SK-N-SH treated with all-trans-retinoic acid at 6 μM for 48 hours (cell line): ENCODE measurements around the gene ZGRF1.

Experiments used
- ESRRG ChIP-seq: fragments of 250-450 bp; sonication (Bioruptor Pico); IDR thresholded peaks from 2 replicates; pipeline ENCODE4 v1.6.1; 2021; ENCODE audit warnings: mild to moderate bottlenecking
- GLIS3 ChIP-seq: fragments of 250-450 bp; sonication (Bioruptor Pico); IDR thresholded peaks from 2 replicates; pipeline ENCODE4 v1.5.0; 2020; ENCODE audit warnings: mild to moderate bottlenecking, moderate library complexity
- RARB ChIP-seq: fragments of 250-450 bp; sonication (Bioruptor Pico); IDR thresholded peaks from 2 replicates; pipeline ENCODE4 v1.8.0; 2021; ENCODE audit warnings: mild to moderate bottlenecking, moderate library complexity
- ZFP3 ChIP-seq: fragments of 250-450 bp; sonication (Bioruptor Pico); IDR thresholded peaks from 2 replicates; pipeline ENCODE4 v1.5.0; 2020; ENCODE audit warnings: mild to moderate bottlenecking, moderate library complexity
- ZFP30 ChIP-seq: fragments of 450-650 bp; formaldehyde crosslinking; IDR thresholded peaks from 2 replicates; pipeline ENCODE4 v1.5.0; 2022; ENCODE audit warnings: mild to moderate bottlenecking, moderate library complexity
- ZNF565 ChIP-seq: fragments of 450-650 bp; formaldehyde crosslinking; conservative IDR thresholded peaks from 2 replicates; pipeline ENCODE4 v1.5.0; 2020; ENCODE audit warnings: low read depth, mild to moderate bottlenecking, moderate library complexity
- ZNF70 ChIP-seq: fragments of 450-650 bp; formaldehyde crosslinking; IDR thresholded peaks from 2 replicates; pipeline ENCODE4 v1.5.0; 2020; ENCODE audit warnings: mild to moderate bottlenecking, moderate library complexity
- ZNF8 ChIP-seq: fragments of 450-650 bp; formaldehyde crosslinking; IDR thresholded peaks from 2 replicates; pipeline ENCODE4 v1.5.0; 2020; ENCODE audit warnings: mild to moderate bottlenecking, moderate library complexity
- TF ChIP-seq, protein P1 (sequence below): fragments of 250-450 bp; sonication (Bioruptor Pico); IDR thresholded peaks from 2 replicates; pipeline ENCODE4 v1.8.0; 2020; ENCODE audit warnings: mild to moderate bottlenecking, moderate library complexity, borderline replicate concordance
- TF ChIP-seq, protein P2 (sequence below): fragments of 250-450 bp; sonication (Bioruptor Pico); IDR thresholded peaks from 2 replicates; pipeline ENCODE4 v1.5.1; 2020; ENCODE audit warnings: low read depth, mild to moderate bottlenecking, moderate library complexity

DNA sequence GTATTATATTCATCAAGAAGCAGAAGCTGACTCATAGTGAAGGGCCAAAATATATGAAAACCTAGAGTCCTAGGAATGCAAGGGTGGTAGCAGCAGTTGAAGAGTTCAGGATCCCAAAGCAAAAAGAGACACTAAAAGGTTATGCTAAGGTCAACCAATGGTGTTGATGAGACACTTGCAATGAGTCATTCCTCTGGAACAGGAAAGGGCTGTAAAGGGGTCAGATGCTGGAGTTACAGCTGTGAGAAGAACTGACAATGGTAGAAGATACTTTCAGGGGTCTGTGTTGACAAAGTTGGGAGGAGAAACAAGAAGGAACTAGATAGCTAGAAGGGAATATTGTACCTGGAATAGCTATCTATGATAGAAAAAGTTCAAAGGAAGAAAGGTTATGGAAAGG is 47.5 kb downstream of the ZGRF1 start:
- TF ChIP-seq, protein P1, sequence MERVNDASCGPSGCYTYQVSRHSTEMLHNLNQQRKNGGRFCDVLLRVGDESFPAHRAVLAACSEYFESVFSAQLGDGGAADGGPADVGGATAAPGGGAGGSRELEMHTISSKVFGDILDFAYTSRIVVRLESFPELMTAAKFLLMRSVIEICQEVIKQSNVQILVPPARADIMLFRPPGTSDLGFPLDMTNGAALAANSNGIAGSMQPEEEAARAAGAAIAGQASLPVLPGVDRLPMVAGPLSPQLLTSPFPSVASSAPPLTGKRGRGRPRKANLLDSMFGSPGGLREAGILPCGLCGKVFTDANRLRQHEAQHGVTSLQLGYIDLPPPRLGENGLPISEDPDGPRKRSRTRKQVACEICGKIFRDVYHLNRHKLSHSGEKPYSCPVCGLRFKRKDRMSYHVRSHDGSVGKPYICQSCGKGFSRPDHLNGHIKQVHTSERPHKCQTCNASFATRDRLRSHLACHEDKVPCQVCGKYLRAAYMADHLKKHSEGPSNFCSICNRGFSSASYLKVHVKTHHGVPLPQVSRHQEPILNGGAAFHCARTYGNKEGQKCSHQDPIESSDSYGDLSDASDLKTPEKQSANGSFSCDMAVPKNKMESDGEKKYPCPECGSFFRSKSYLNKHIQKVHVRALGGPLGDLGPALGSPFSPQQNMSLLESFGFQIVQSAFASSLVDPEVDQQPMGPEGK (CRISPR knock-in tag), result no peak
- TF ChIP-seq GLIS3 (CRISPR knock-in tag) (no peak), ZFP3 (CRISPR knock-in tag) (no peak), ZNF70 (CRISPR knock-in tag) (no peak), ZNF565 (CRISPR knock-in tag) (no peak), RARB (no peak), ZFP30 (no peak), ZNF8 (no peak), ESRRG (CRISPR knock-in tag) (no peak)
- TF ChIP-seq, protein P2, sequence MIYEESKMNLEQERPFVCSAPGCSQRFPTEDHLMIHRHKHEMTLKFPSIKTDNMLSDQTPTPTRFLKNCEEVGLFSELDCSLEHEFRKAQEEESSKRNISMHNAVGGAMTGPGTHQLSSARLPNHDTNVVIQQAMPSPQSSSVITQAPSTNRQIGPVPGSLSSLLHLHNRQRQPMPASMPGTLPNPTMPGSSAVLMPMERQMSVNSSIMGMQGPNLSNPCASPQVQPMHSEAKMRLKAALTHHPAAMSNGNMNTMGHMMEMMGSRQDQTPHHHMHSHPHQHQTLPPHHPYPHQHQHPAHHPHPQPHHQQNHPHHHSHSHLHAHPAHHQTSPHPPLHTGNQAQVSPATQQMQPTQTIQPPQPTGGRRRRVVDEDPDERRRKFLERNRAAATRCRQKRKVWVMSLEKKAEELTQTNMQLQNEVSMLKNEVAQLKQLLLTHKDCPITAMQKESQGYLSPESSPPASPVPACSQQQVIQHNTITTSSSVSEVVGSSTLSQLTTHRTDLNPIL (CRISPR knock-in tag), result no peak
